Hematopoietic multipotent progenitor cell treated with erythropoietin and hydrocortisone succinate and interleukin-3 and kit ligand, for 15 days (in vitro differentiated cells): ENCODE measurements around the gene SH3GL3.

Experiments
- DNase-seq: peaks from one replicate; pipeline ENCODE4 v3.0.0-alpha.2; 2015; ENCODE audit warnings: low spot score

SH3GL3 gene

GRCh38 chr15:83616840-83617239, 169.7 kb downstream of the SH3GL3 start:
- no peak for DNase-seq

- DNase-seq = no peak
Measured at GRCh38 chr15:83626171-83626802, 179.1 kb downstream of the SH3GL3 start.

GRCh38 chr15:83631534-83631933, 184.4 kb downstream of the SH3GL3 start:
- DNase-seq = no peak

- no peak for DNase-seq
Measured at GRCh38 chr15:83643201-83643600, 196.1 kb downstream of the SH3GL3 start.

GRCh38 chr15:83644439-83644838, 197.3 kb downstream of the SH3GL3 start:
- no peak for DNase-seq

GRCh38 chr15:83650831-83651230, 203.7 kb downstream of the SH3GL3 start:
- DNase-seq = no peak

- DNase-seq = no peak
Measured at GRCh38 chr15:83651541-83651940, 204.4 kb downstream of the SH3GL3 start.

GRCh38 chr15:83652626-83653204, 205.6 kb downstream of the SH3GL3 start:
- no peak for DNase-seq

- no peak for DNase-seq
Measured at GRCh38 chr15:83653288-83653638, 206.1 kb downstream of the SH3GL3 start.

- DNase-seq = no peak
Measured at GRCh38 chr15:83653639-83654378, 206.7 kb downstream of the SH3GL3 start, which contains the start of gene ADAMTSL3. ADAMTSL3 (plus strand) TSS chr15:83654123; CDS start chr15:83655762, 1,639 bp downstream.

GRCh38 chr15:83654379-83655236, 207.5 kb downstream of the SH3GL3 start:
- DNase-seq = no peak

- no peak for DNase-seq
Measured at GRCh38 chr15:83655237-83655616, 208.1 kb downstream of the SH3GL3 start.

GRCh38 chr15:83656192-83656591, 209.1 kb downstream of the SH3GL3 start:
- DNase-seq = no peak

- DNase-seq = no peak
Measured at GRCh38 chr15:83656943-83657528, 209.9 kb downstream of the SH3GL3 start.

GRCh38 chr15:83657549-83657948, 210.4 kb downstream of the SH3GL3 start:
- no peak for DNase-seq

- no peak for DNase-seq
Measured at GRCh38 chr15:83658430-83659416, 211.6 kb downstream of the SH3GL3 start.

- no peak for DNase-seq
Measured at GRCh38 chr15:83659417-83659812, 212.3 kb downstream of the SH3GL3 start.

- DNase-seq = no peak
Measured at GRCh38 chr15:83665480-83665879, 218.3 kb downstream of the SH3GL3 start.
